Right ventricle myocardium inferior (tissue), 1 donor: ENCODE data around the gene HTD2. TPM values are rescaled to one million over a fixed set of nuclear protein-coding genes. Genes with fewer than 3 reads are reported as not detected.
"Not testable (repeated sequence)": the region's sequence is repeated elsewhere in the genome, so short reads cannot be mapped to it uniquely, and the experiment has no call there.

ENCODE experiments used
- ATAC-seq: fragments of 200-7000 bp; cut with Tn5 transposase; one replicate; pipeline ENCODE4 v1.9.1; 2020; ENCODE audit warnings: mild to moderate bottlenecking, moderate library complexity
- DNase-seq: peaks from one replicate; pipeline ENCODE4 v3.0.0; 2021; ENCODE audit errors: missing footprints
- intact Hi-C: fragments of 100-400 bp; cut with DNase I; formaldehyde crosslinking; loops from one replicate; pipeline ENCODE4 v1.11.0; 2022
- long read RNA-seq: library from polyadenylated mRNA; unstranded; transcript quantifications from one replicate; pipeline ENCODE4 v2.0.0, GENCODE V29; 2021
- total RNA-seq: library from RNA; stranded (reverse); fragmentation: NEBNext Ultra II Directional; extraction: Animal tissue kit (Norgen Biotek cat#: 25700); gene quantifications from one replicate; pipeline ENCODE4 v1.2.1, GENCODE V29; 2021
- donor health status: DM: no; HTN: yes; CAD: no; lungs with severe emphysema.

Gene HTD2
- 14.7 TPM for total RNA-seq
- long read RNA-seq, transcript HTD2-201 (5 exons, 1,508 nt) = major isoform, 10 of 14 reads
- long read RNA-seq, partial matches to known transcripts = 0 of 14 reads
- long read RNA-seq, other reads (novel, unspliced or antisense) = 0 of 14 reads

DNA sequence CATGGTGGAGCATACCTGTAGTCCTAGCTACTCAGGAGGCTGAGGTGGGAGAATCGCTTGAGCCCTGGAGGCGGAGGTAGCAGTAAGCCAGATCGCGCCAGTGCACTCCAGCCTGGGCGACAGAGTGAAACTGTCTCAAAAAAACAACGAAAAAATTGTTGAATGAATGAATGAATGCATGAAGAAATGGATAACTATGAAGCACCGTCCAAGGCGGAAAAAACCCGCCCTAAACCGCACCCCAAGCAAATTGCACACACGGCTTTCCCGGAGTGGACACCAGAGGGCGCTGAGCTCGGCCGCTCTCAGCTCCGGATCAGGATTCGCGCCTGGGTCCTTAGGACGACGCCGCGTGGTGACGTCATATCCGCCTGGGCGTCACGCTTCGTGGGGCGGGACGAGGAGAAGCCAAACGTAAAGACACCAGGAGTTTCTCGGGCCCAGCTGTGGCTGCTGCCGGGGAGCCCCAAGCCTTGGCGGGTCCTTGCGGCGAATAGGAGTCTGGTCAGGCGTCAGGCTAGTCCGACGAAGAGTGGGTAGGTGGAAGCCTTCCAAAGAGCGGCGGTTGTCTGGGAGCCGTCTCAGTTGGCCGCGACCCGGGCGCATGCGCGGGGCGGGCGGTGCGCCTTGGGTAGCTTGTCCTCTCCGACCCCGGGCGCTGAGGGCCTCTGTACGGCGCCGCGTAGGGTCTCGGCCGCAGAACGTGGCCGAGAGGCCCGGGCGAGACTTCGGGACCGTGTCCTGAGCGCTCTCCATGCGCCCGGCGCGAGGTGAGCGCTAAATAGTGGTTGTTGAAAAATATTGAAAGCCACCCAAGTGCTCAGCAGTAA lies at the start of gene HTD2, which contains the start of gene RPP14:
Gene HTD2, plus strand, starts transcription at position 639 of the 830 bp plus-strand sequence. CDS start 11,094 bp downstream, outside the sequence.
Gene RPP14, plus strand, starts transcription at position 364 of the 830 bp plus-strand sequence. CDS start 4,085 bp downstream, outside the sequence.
- DNase-seq (peak; percentile 100), ATAC-seq (peak; percentile 96)
- intact Hi-C loops = loop anchor here (5.0 kb wide), 3 partner anchors 186 to 321 kb away; partner anchors contain the start of gene KCTD6

DNA sequence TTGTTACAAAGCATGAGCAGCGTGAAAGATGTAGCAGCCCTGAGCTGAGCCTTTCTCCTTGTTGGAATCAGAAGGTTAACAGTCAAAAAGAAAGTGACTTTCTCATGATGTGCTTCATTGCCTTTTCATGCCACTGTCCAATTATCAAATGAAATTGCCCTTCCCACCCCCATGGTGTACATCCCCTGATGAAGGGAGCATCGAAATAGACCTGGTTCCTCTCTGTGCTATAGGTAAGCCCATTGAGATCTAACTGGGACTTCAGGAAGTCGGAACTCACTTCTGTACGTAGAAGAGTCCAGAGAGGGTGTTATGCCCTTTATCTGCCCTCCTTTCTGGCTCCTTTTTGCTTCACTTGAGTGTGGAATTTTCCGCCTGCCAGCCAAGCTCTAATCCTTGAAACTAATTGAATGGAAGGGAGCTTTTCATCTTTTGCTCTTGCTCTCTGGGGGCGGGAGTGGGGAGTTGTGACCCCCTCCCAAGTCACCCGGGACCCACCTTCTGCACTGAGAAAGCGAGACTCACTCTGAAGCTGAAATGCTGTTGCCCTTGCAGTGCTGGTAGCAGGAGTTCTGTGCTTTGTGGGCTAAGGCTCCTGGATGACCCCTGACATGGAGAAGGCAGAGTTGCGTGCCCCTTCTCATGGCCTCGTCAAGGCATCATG lies 47.8 kb upstream of the HTD2 start:
- intact Hi-C loops = no loop called here
- ATAC-seq (no peak), DNase-seq (no peak)

DNA sequence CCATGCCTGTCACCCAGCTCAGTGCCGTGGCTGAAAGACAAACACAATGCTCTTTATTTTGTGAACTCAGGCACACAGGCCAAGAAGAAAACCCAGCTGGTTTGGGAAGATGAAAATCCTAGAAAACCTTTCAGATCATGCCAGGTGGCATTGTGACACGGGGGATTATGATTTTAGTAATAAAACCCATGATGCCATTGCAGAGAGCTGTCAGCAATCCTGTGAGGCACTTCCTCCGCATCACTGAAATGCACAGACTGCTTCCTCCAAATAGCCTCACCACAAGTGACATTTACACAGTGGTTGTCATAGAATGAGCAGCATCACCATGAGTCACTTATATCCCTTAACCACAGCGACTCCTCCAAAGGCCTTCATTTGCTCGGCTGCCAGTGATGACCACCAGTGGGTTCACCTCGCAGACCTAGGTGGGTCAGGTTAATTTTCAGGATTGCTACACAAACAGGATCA lies 46.0 kb upstream of the HTD2 start:
- intact Hi-C loops = no loop called here
- ATAC-seq (no peak), DNase-seq (no peak)

DNA sequence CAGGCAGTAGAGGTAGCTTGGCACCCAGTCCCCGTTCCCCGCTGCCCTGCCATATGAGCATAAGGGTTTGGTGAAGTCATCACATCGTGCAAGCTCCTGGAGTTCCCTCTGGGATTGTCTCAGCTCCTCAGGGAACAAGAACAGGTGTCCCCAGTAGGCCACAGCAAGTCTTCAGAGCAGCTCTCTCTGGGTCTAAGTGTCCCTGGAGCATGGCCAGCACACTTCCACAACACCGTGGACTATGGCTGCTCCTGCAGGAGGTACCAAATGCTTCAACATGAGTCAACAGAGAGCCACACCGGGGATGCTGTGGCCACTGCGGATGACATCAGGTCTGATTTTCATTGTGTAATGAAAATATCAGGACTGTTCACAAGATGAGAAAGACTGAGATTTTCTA lies 45.6 kb upstream of the HTD2 start:
- intact Hi-C loops = no loop called here
- no peak for ATAC-seq
- no peak for DNase-seq

DNA sequence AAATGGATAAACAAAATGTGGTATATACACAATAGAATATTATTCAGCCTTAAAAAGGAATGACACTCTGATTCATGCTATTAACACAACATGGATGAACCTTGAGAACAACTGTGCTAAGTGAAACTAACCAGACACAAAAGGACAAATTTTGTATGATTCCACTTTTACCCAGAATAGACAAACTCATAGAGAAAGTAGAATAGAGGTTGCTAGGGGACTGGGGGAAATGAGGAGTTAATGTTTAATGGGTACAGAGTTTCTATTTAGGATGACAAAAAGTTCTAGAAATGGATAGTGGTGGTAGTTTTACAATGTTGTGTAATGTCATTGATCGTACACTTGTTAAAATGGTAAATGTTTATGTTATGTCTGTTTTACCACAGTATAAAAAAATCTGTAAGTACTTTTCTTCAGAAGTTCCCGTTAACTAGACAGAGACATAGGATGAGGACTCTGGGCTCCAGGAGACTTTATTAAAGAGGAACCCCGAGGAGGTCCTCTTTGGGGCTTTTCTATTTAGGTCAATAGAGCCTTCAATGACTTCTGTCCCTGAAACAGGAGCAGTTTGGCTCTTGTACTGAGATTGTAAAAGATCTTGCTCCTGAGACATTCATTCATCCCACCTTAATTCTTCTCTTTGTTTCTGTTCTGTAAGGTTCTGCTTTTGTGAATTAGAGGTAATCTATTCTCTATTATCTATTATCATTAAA lies 44.2 kb upstream of the HTD2 start:
- ATAC-seq (no peak), DNase-seq (no peak)
- intact Hi-C loops = no loop called here

DNA sequence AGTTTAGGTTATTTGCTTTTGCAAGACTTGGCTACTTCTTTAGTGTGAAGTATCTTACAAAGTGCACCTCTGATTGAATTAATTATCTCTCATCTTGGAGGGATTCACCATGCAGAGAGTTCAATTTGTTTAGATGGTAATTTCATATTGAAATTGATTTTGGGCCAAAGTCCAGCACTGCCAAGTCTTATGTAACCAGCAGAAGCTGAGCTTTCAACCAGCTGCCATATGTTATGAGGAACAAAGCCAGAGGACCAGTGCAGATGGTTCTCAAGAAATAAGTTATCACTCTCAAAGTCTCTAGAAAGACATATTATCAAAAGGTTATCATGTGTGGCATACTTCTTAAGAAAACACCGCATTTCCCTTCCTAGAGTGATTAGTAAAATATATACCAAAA lies 39.7 kb upstream of the HTD2 start:
- ATAC-seq = no peak
- intact Hi-C loops = no loop called here
- DNase-seq = no peak

DNA sequence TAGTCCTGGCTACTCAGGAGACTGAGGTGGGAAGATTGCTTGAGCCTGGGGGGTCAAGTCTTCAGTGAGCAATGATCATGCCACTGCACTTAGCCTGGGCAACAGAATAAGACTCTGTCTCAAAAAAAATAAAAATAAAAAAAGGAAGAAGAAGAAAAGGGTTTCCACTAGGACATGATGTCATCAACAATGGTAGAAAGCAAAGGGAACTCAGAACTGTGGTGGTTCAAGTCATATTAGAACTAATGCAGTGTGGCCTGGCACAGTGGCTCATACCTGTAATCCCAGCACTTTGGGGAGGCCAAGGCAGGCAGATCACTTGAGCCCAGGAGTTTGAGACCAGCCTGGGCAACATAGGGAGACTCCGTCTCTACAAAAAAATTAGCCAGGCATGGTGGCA lies 38.8 kb upstream of the HTD2 start:
- intact Hi-C loops, DNase-seq, ATAC-seq: not testable (repeated sequence)

DNA sequence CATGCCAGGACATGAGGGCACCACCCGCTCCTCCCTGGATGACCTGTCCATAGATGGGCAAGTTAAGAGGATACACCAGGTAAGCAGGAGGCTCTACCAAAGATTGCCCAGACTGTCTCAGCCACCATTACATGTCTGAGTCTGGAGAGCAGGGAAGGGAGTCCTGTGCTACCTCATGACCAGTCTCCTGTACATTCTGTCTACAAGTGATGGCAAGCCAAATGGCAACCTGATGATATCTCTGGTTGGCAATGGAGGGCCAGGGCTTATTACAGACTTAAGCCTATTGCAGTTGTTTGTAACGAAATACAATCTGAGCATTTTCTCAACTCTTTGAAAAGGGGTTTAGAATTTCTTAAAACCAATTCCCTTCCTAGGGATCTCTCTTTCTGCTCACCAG lies 37.0 kb upstream of the HTD2 start:
- DNase-seq = no peak
- ATAC-seq = no peak
- intact Hi-C loops = no loop called here

DNA sequence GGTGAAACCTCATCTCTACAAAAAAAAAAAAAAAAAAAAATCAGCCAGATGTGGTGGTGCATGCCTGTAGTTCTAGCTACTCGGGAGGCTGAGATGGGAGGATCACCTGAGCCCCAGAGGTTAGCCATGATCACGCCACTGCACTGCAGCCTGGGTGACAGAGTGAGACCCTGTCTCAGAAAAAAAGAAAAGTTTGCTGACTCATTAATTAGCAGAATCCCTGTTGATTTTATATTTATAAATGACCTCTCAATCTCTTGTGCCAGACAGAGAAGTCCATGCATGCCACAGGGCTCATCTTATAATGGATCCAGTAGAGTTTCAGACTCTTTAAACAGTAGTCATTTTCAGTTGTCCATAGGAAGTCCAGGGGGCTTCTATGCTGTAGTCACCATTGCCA lies 35.8 kb upstream of the HTD2 start:
- ATAC-seq (no peak), DNase-seq (no peak)
- intact Hi-C loops = no loop called here

DNA sequence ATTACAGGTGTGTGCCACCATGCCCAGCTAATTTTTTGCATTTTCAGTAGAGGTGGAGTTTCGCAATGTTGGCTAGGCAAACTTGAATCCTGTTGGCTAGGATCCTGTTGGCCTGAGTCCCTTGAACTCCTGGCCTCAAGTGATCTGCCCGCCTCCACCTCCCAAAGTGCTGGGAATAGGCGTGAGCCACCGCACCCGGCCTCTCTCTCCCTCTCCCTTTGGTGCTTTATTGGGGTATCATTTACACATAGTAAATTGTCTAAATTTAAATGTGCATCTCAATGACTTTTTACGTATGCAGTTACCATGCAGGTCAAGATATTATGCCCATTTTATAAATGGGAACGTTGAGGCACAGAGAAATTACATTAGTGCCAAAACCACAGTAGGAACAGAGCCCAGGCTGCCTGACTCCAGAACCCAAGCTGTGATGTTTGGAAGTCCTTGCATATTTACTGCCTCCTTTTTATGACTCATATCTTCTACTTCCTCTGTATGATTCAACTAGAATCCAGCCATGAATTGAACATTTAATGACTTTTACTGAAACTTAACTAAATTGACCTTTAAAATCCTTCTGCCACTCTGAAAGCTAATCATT lies 34.3 kb upstream of the HTD2 start:
- DNase-seq = no peak
- ATAC-seq = no peak
- intact Hi-C loops = no loop called here

DNA sequence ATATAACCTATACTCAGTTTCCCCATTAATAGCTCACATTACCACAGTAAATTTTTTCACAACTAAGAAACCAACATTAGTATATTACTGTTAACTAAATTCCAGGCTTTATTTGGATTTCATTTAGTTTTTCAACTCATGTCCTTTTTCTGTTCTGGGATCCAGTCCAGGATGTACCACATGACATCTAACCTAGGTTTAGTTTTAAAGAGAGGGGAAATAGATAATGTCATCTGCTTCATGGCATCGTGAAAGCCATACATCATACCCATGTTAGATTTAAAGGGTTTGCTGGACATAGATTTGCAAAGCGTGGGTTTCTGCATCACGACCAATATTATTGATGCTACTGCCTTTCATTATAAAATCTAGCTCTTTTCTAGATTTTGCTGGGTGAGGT lies 33.4 kb upstream of the HTD2 start:
- intact Hi-C loops = no loop called here
- ATAC-seq (no peak), DNase-seq (no peak)

DNA sequence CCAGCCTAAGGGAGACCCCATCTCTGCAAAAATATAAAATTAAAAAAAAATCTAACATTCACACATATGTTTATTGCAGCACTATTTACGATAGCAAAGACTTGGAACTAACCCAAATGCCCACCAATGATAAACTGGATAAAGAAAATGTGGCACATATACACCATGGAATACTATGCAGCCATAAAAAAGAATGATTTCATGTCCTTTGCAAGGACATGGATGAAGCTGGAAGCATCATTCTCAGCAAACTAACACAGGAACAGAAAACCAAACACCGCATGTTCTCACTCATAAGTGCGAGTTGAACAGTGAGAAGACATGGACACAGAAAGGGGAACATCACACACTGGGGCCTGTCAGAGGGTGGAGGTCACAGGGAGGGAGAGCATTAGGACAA lies 33.0 kb upstream of the HTD2 start:
- intact Hi-C loops, ATAC-seq, DNase-seq: not testable (repeated sequence)

DNA sequence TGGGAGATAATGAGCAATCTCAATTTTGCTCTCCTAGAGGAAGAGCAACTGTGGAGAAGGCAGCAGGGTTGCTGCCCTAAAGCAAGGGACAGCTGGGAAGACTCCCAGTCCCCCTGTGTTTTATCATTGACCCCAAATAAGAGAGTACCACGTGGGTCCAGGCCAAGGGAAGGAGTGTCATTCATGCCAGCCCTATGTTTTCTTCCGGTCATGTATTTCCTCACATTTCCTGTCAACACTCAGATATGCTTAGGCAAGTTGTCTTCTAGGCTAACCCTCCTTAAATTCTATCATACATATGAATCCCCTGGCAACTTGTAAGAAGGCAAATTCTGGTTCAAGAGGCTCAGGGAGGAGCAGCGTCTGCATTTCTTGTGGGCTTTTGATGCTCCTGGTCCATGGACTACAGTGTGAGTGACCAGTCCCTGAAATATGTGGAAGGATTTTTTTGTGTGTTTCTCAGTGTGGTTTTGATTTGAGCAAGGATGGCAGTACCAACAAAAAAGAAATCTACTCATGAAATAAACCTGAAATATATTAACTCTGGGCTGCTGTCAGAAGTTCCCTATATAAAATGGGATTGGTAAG lies 32.2 kb upstream of the HTD2 start:
- ATAC-seq = no peak
- intact Hi-C loops = no loop called here
- DNase-seq = no peak

DNA sequence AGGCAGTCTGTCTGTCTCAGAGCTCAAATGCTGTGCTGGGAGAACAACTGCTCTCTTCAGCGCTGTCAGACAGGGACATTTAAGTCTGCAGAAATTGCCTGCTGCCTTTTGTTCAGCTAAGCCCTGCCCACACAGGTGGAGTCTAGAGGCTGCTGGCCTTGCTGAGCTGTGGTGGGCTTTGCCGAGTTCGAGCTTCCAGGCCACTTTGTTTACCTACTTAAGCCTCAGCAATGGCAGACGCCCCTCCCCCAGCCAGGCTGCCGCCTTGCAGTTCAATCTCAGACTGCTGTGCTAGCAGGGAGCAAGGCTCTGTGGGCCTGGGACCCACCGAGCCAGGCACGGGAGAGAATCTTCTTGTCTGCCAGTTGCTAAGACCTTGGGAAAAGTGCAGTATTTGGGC lies 25.3 kb upstream of the HTD2 start:
- no peak for DNase-seq
- intact Hi-C loops = no loop called here
- no peak for ATAC-seq

DNA sequence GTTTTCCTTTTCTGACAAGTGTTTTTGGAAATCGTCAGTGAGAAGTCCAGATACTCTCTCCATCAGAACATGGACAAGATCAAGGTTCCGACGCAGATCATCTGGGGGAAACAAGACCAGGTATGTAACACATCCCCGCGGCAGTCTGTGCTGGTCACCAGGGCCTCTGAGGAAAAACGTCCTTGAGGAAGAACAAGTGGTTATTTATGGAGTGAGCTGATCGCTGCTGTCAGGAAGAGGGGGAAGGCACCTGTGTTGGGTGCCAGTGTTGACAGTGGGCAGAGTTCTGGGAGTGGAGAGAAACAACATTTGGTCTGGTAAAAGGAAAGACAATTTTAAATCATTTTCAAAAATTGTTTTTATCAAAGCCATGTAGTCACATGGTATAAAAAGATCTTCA lies 21.0 kb upstream of the HTD2 start:
- ATAC-seq = peak; percentile 73
- intact Hi-C loops = no loop called here
- no peak for DNase-seq

DNA sequence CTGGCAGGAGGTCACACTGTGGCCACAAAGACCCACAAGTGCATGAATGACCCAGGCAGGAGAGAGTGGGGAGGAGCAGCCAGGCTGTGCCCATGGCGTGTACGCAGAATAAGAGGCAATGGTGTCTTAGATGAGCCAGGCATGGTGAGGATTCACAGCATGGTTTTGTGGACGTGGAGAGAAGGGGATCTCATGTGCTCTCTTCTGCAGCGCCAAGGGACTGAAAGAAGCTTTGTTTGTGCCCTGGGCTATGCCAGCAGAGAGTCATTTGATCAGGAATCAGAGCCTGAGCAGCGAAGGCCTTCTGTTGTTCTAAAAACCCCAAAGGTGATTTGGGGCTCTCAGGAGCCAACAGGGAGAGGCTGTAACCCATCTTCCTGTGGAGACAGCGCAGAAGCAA lies 19.0 kb upstream of the HTD2 start:
- ATAC-seq (no peak), DNase-seq (no peak)
- intact Hi-C loops = no loop called here

DNA sequence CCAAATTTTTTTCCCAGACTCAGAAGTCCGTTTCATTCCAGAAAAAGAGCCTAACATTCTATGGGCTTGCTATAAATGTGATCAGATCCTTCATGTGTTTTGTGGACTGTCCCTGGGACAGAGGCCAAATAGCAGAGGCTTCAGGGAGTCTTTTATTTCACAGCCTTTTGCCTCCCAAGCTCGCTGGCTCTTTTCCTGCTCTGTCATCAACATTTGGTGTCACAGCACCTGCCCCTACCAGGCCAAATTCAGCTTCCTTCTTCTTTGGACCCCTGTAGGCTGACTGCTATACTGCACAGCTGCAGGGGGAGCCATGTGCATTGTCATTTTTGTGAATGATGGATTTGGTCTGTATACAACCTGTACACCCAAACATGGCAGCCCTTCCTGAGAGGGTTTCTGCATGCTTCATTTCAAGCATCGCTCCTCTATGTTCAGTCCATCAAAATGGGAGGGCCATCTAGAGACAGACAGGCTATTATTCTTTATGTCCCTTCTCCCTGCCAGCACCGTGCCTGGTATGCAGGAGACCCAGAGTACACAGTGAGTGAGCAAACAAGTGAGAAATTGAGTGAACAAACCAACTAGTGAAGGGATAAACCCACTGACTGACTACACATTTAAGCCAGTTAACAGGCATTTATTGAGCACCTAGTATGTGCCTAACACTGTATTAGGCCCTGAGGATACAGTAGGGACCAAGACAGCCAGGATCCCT lies 18.1 kb upstream of the HTD2 start:
- intact Hi-C loops = no loop called here
- ATAC-seq = peak; percentile 56
- no peak for DNase-seq
